B cell (primary cell): Measurements from ENCODE around the gene EGF. TPM values are rescaled to one million over a fixed set of nuclear protein-coding genes. Genes with fewer than 3 reads are reported as not detected.

ENCODE experiments used
- ATAC-seq: fragments of 200-7000 bp; cut with Tn5 transposase; one replicate; pipeline ENCODE4 v1.10.0; 2021; ENCODE audit warnings: low read depth, mild to moderate bottlenecking, moderate number of reproducible peaks, moderate library complexity
- CTCF ChIA-PET: fragments of 350-600 bp; sonication (Branson Sonifier 250); formaldehyde crosslinking; loops from one replicate; lab custom pipeline; 2021; ENCODE audit warnings: antibody characterized with exemption, inconsistent platforms; lab: Charles Lee
- POLR2A ChIA-PET: fragments of 350-600 bp; sonication (Branson Sonifier 250); formaldehyde crosslinking; loops from one replicate; lab custom pipeline; 2021; ENCODE audit warnings: antibody characterized with exemption; lab: Charles Lee
- DNase-seq: peaks from one replicate; pipeline ENCODE4 v3.0.0; 2013
- H2AFZ ChIP-seq: 2 replicates; pipeline ENCODE4 v1.6.1; 2012; ENCODE audit warnings: mild to moderate bottlenecking, low read depth, low read length; ENCODE audit not compliant: insufficient read depth, poor library complexity, severe bottlenecking
- H3K27ac ChIP-seq, 2 donors: 1 replicate in 1 of 2; 2 replicates in 1 of 2; pipeline ENCODE4 v1.5.1; 2012 to 2013; ENCODE audit warnings: low read length in 2 of 2, mild to moderate bottlenecking in 2 of 2, moderate library complexity in 1 of 2
- H3K27me3 ChIP-seq, 4 experiments: fragments of 200-600 bp in 1 of 4; sonication (generic) in 1 of 4; replicated peaks in 1 of 4; 1 replicate in 2 of 4; 2 replicates in 2 of 4; pipeline versions ENCODE4 v1.6.1 to v1.7.0; 2013 to 2016; ENCODE audit warnings: low read length in 3 of 4, mild to moderate bottlenecking in 2 of 4, mixed read lengths in 1 of 4, moderate library complexity in 1 of 4; ENCODE audit not compliant: insufficient read depth in 4 of 4, control insufficient read depth in 3 of 4; ENCODE audit errors: control extremely low read depth in 1 of 4
- H3K36me3 ChIP-seq, 2 experiments: replicated peaks in 1 of 2; 1 replicate in 1 of 2; 2 replicates in 1 of 2; pipeline versions ENCODE4 v1.6.1 to v1.7.1; 2013; ENCODE audit warnings: low read length in 1 of 2; ENCODE audit not compliant: insufficient read depth in 2 of 2, control insufficient read depth in 1 of 2; ENCODE audit errors: control extremely low read depth in 1 of 2, extremely low read depth in 1 of 2
- H3K4me1 ChIP-seq, 2 donors: fragments of 200-600 bp in 1 of 2; sonication (generic) in 1 of 2; 1 replicate in 1 of 2; 2 replicates in 1 of 2; pipeline versions ENCODE4 v1.5.1 to v1.6.1; 2013 to 2017; ENCODE audit warnings: low read length in 2 of 2; ENCODE audit not compliant: control insufficient read depth in 2 of 2, insufficient read depth in 2 of 2
- H3K4me2 ChIP-seq: replicated peaks from 2 replicates; pipeline ENCODE3; 2012; ENCODE audit warnings: mild to moderate bottlenecking, low read depth, low read length; ENCODE audit not compliant: poor library complexity, severe bottlenecking
- H3K4me3 ChIP-seq, 5 experiments: fragments of 200-600 bp in 1 of 5; sonication (generic) in 1 of 5; 1 replicate in 3 of 5; 2 replicates in 2 of 5; pipeline versions ENCODE4 v1.5.1 to v1.7.0; 2011 to 2016; ENCODE audit warnings: low read length in 4 of 5, mild to moderate bottlenecking in 4 of 5, low read depth in 2 of 5, control low read depth in 1 of 5, moderate library complexity in 1 of 5; ENCODE audit not compliant: insufficient read depth in 1 of 5; ENCODE audit errors: control extremely low read depth in 1 of 5, extremely low read depth in 1 of 5
- H3K79me2 ChIP-seq: fragments of 200-600 bp; sonication (generic); one replicate; pipeline ENCODE4 v1.6.0; 2016; ENCODE audit warnings: low read length; ENCODE audit not compliant: control insufficient read depth, insufficient read depth
- H3K9ac ChIP-seq: fragments of 200-600 bp; sonication (generic); 2 replicates; pipeline ENCODE4 v1.6.1; 2017; ENCODE audit warnings: mild to moderate bottlenecking, low read length, moderate library complexity
- H3K9me3 ChIP-seq, 3 donors: one replicate each; pipeline versions ENCODE4 v1.6.1 to v1.7.1; 2013; ENCODE audit warnings: low read length in 2 of 3; ENCODE audit not compliant: control insufficient read depth in 2 of 3, insufficient read depth in 1 of 3; ENCODE audit errors: control extremely low read depth in 1 of 3
- H4K20me1 ChIP-seq: 2 replicates; pipeline ENCODE4 v1.6.0; 2012; ENCODE audit warnings: mild to moderate bottlenecking, low read length; ENCODE audit not compliant: insufficient read depth, control insufficient read depth, poor library complexity, severe bottlenecking
- H3K27ac Mint-ChIP-seq: one replicate; pipeline ENCODE4 v1.8.0; 2021; ENCODE audit warnings: mixed read lengths
- H3K27me3 Mint-ChIP-seq: one replicate; pipeline ENCODE4 v1.8.0; 2021; ENCODE audit warnings: mixed read lengths
- H3K4me1 Mint-ChIP-seq: one replicate; pipeline ENCODE4 v1.8.0; 2021; ENCODE audit warnings: mixed read lengths
- H3K4me3 Mint-ChIP-seq: one replicate; pipeline ENCODE4 v1.8.0; 2021; ENCODE audit warnings: mixed read lengths
- H3K9me3 Mint-ChIP-seq: one replicate; pipeline ENCODE4 v1.8.0; 2022; ENCODE audit warnings: mixed read lengths; ENCODE audit not compliant: insufficient read depth
- EZH2 ChIP-seq: IDR thresholded peaks from 2 replicates; pipeline ENCODE4 v1.6.1; 2012; ENCODE audit warnings: borderline replicate concordance, low read depth, mild to moderate bottlenecking, moderate library complexity, low read length; ENCODE audit not compliant: insufficient read depth, poor library complexity, severe bottlenecking
- WGBS: methylation state at CpG from one replicate; pipeline ENCODE4 v1.1.5; 2013; ENCODE audit warnings: missing lambda C conversion rate; ENCODE audit not compliant: insufficient coverage; 5-methylcytosine and 5-hydroxymethylcytosine counted together
- intact Hi-C: fragments of 100-400 bp; cut with micrococcal nuclease; formaldehyde crosslinking; loops from one replicate; pipeline ENCODE4 v1.10.0; 2022
- polyA plus RNA-seq: library from polyadenylated mRNA; depleted of rRNA; stranded (reverse); fragments of >200 nt; gene quantifications from 2 replicates; pipeline ENCODE4 v1.2.3, GENCODE V29; 2012
- total RNA-seq, 2 donors: library from RNA; stranded (reverse); fragments of 120-200 nt in 1 of 2; gene quantifications; 1 replicate in 1 of 2; 2 replicates in 1 of 2; pipeline versions ENCODE4 v1.2.3 to v1.2.4, GENCODE V29; 2013 to 2022
- TF ChIP-seq, protein P1 (sequence below): fragments of 200-600 bp; IDR thresholded peaks from one replicate; pipeline ENCODE4 v1.8.0; 2022; ENCODE audit warnings: antibody characterized with exemption, mild to moderate bottlenecking

EGF gene
- total and polyA plus RNA-seq, 2 donors (not counting 1 experiment from before 2014, with no cell fraction given) = not detected

DNA sequence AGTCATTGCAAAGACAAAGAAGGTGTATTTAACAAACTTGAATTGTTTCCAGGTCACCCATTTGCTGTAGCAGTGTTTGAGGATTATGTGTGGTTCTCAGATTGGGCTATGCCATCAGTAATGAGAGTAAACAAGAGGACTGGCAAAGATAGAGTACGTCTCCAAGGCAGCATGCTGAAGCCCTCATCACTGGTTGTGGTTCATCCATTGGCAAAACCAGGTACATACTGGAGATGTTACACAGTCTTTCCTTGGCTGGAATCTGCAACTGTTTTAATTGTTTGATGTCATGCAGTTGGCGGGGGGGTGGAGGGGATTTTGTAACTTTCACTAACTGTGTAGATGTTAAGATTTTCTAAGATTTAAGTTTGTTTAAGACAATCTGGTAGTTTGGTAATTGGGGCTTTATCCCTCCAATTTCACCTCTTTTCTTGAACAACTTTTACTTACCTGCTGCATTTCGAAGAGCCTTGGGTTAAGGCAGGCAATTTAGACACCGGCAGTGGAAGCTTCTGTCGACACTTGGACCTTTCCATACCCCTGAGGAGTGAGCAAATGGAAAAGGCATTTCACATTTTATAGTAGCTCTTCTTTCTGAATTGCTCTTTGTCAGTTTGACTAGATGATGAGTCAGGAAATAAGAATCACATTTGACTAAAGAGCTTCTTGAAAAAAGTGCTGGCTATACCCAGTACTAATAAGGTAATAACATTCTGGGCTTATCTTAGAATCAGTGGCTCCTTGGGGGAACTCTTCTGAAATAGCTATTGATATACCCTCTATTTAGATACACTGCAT is 67.4 kb downstream of the EGF start:
- no peak overlapping the region for H3K4me3 ChIP-seq
- no peaks in the 10 kb centered on the region for H3K79me2 ChIP-seq
- H4K20me1 ChIP-seq = no peaks in the 10 kb centered on the region
- no peak overlapping the region for H3K9ac ChIP-seq
- ATAC-seq = no peak
- H3K9me3 Mint-ChIP-seq = no peaks in the 10 kb centered on the region
- H2AFZ ChIP-seq = no peak overlapping the region
- peaks cover 25% of the 10 kb centered on the region for H3K27me3 Mint-ChIP-seq
- no peak overlapping the region for H3K4me3 Mint-ChIP-seq
- WGBS = 94% methylated on average over 1 of the region's 5 CpGs
- H3K27ac Mint-ChIP-seq = no peak overlapping the region
- H3K27me3 ChIP-seq = no peaks in the 10 kb centered on the region
- no peaks in the 10 kb centered on the region for H3K36me3 ChIP-seq
- H3K27ac ChIP-seq = no peak overlapping the region
- intact Hi-C loops = no loop called here
- H3K4me2 ChIP-seq = no peak overlapping the region
- no peaks in the 10 kb centered on the region for H3K4me1 ChIP-seq
- H3K9me3 ChIP-seq = no peaks in the 10 kb centered on the region
- no peak for DNase-seq
- ChIA-PET CTCF (interaction anchor here (1.1 to 4.3 kb wide), 3 partner anchors 538 to 562 kb away, joined by 3 to 43 read pairs (median 5); no protein-coding TSS in a partner anchor), POLR2A (no interaction called here)
- no peaks in the 10 kb centered on the region for H3K4me1 Mint-ChIP-seq
- no peak for TF ChIP-seq EZH2
- TF ChIP-seq, protein P1, sequence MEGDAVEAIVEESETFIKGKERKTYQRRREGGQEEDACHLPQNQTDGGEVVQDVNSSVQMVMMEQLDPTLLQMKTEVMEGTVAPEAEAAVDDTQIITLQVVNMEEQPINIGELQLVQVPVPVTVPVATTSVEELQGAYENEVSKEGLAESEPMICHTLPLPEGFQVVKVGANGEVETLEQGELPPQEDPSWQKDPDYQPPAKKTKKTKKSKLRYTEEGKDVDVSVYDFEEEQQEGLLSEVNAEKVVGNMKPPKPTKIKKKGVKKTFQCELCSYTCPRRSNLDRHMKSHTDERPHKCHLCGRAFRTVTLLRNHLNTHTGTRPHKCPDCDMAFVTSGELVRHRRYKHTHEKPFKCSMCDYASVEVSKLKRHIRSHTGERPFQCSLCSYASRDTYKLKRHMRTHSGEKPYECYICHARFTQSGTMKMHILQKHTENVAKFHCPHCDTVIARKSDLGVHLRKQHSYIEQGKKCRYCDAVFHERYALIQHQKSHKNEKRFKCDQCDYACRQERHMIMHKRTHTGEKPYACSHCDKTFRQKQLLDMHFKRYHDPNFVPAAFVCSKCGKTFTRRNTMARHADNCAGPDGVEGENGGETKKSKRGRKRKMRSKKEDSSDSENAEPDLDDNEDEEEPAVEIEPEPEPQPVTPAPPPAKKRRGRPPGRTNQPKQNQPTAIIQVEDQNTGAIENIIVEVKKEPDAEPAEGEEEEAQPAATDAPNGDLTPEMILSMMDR = no peak

DNA sequence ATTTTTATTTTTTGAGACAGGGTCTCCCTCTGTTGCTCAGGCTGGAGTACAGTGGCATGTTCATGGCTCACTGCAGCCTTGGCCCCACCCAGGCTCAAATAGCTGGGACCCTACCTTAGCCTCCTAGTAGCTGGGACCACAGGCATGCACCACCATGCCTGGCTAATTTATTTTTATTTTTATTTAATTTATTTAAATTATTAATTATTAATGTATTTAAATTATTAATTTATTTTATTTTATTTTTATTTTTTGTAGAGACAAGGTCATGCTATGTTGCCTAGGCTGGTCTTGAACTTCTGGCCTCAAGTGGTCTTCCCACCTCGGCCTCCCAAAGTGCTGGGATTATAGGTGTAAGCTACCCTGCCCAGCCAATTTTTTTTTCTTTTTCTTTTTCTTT is 69.3 kb downstream of the EGF start:
- Histone ChIP-seq H3K4me3 (no peak overlapping the region), H3K27me3 (no peaks in the 10 kb centered on the region), H3K9me3 (no peaks in the 10 kb centered on the region), H3K27ac (no peak overlapping the region), H3K4me2 (no peak overlapping the region), H3K79me2 (no peaks in the 10 kb centered on the region), H2AFZ (no peak overlapping the region), H3K4me1 (no peaks in the 10 kb centered on the region), H3K36me3 (no peaks in the 10 kb centered on the region), H4K20me1 (no peaks in the 10 kb centered on the region), H3K9ac (no peak overlapping the region)
- no peak for ATAC-seq
- Mint-ChIP-seq H3K27ac (no peak overlapping the region), H3K9me3 (no peaks in the 10 kb centered on the region), H3K4me1 (no peaks in the 10 kb centered on the region), H3K4me3 (no peak overlapping the region), H3K27me3 (peaks cover 25% of the 10 kb centered on the region)
- no CpG with 5 or more reads among the region's 1 CpG for WGBS
- ChIA-PET POLR2A (no interaction called here), CTCF (interaction anchor here (1.3 to 1.5 kb wide), 3 partner anchors 16 to 559 kb away, joined by 3 to 5 read pairs (median 4); no protein-coding TSS in a partner anchor)
- no peak for DNase-seq
- intact Hi-C loops = no loop called here
- no peak for TF ChIP-seq EZH2
- TF ChIP-seq, protein P1 = no peak
